ENCODE measurements around the gene APPL1. TPM values are rescaled to one million over a fixed set of nuclear protein-coding genes. Genes with fewer than 3 reads are reported as not detected.

APPL1 gene
- total and polyA plus RNA-seq, 2 experiments from 2014 or later = 31.9 to 54.0 TPM

DNA sequence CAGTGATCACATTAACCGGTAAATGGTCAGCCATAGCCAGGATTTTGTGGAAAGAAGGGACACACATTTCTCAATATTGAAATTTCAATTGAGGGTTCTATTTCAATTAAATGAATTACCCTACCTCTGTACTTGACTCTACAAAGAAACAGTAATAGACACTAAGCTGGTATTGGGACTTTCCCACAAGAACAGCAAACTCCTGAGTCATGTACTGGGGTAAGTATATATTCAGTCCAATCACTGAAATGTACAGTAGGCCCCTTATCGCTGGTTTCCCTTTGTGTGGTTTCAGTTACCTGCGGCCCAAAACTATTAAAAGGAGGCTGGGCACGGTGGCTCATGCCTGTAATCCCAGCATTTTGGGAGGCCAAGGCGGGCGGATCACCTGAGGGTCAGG lies 47.3 kb downstream of the APPL1 start:
- Histone ChIP-seq H3K9me3 (ENCODE audit: low read depth) (no peaks in the 10 kb centered on the region), H2AFZ (no peak overlapping the region), H3K27ac (no peak overlapping the region), H3K27me3 (no peaks in the 10 kb centered on the region), H3K4me1 (ENCODE audit: insufficient read depth) (no peaks in the 10 kb centered on the region), H4K20me1 (ENCODE audit: insufficient read depth, poor library complexity, severe bottlenecking) (no peaks in the 10 kb centered on the region), H3K4me3 (no peak overlapping the region), H3K79me2 (no peaks in the 10 kb centered on the region), H3K4me2 (no peak overlapping the region), H3K9me2 (replicated peaks; ENCODE audit: insufficient read depth) (no peaks in the 10 kb centered on the region), H3K36me3 (replicated peaks; ENCODE audit: insufficient read depth, low read depth) (no peaks in the 10 kb centered on the region)
- WGBS (ENCODE audit: low lambda C conversion rate, missing lambda C conversion rate) = over 99% methylated on average over 6 of the region's 6 CpGs
- no peak for TF ChIP-seq EZH2 (IDR thresholded peaks at IDR 0.05; ENCODE audit: borderline replicate concordance)
- no peak for TF ChIP-seq EZH2phosphoT487 (IDR thresholded peaks at IDR 0.05; ENCODE audit: low read depth, severe bottlenecking, unreplicated experiment)
- TF ChIP-seq, protein P1, sequence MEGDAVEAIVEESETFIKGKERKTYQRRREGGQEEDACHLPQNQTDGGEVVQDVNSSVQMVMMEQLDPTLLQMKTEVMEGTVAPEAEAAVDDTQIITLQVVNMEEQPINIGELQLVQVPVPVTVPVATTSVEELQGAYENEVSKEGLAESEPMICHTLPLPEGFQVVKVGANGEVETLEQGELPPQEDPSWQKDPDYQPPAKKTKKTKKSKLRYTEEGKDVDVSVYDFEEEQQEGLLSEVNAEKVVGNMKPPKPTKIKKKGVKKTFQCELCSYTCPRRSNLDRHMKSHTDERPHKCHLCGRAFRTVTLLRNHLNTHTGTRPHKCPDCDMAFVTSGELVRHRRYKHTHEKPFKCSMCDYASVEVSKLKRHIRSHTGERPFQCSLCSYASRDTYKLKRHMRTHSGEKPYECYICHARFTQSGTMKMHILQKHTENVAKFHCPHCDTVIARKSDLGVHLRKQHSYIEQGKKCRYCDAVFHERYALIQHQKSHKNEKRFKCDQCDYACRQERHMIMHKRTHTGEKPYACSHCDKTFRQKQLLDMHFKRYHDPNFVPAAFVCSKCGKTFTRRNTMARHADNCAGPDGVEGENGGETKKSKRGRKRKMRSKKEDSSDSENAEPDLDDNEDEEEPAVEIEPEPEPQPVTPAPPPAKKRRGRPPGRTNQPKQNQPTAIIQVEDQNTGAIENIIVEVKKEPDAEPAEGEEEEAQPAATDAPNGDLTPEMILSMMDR (IDR thresholded peaks at IDR 0.05; ENCODE audit: poor library complexity) = no peak
- DNase-seq (ENCODE audit: low spot score) = no peak

DNA sequence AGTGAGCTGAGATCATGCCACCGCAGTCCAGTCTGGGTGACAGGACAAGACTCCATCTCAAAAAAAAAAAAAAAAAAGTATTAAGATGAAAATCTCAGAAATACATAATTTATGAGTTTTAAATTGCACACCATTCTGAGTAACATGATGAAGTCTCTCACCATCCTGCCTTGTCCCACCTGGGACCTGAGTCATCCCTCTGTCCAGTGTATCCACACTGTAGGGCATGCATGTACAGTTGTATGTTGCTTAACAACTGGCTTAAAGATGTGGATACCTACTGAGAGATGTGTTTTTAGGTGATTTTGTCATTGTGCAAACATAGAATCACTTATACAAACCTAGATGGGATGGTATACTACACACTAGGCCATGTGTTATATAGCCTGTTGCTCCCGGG lies 47.9 kb downstream of the APPL1 start:
- Histone ChIP-seq H3K36me3 (replicated peaks; ENCODE audit: insufficient read depth, low read depth) (no peaks in the 10 kb centered on the region), H3K79me2 (no peaks in the 10 kb centered on the region), H3K9me2 (replicated peaks; ENCODE audit: insufficient read depth) (no peaks in the 10 kb centered on the region), H3K4me3 (no peak overlapping the region), H3K27ac (no peak overlapping the region), H3K27me3 (no peaks in the 10 kb centered on the region), H3K9me3 (ENCODE audit: low read depth) (no peaks in the 10 kb centered on the region), H2AFZ (no peak overlapping the region), H3K4me1 (ENCODE audit: insufficient read depth) (no peaks in the 10 kb centered on the region), H4K20me1 (ENCODE audit: insufficient read depth, poor library complexity, severe bottlenecking) (no peaks in the 10 kb centered on the region), H3K4me2 (no peak overlapping the region)
- 96% methylated on average over 2 of the region's 2 CpGs for WGBS (ENCODE audit: low lambda C conversion rate, missing lambda C conversion rate)
- TF ChIP-seq EZH2phosphoT487 (IDR thresholded peaks at IDR 0.05; ENCODE audit: low read depth, severe bottlenecking, unreplicated experiment) = no peak
- TF ChIP-seq EZH2 (IDR thresholded peaks at IDR 0.05; ENCODE audit: borderline replicate concordance) = no peak
- TF ChIP-seq, protein P1 (IDR thresholded peaks at IDR 0.05; ENCODE audit: poor library complexity) = no peak
- DNase-seq (ENCODE audit: low spot score) = no peak

DNA sequence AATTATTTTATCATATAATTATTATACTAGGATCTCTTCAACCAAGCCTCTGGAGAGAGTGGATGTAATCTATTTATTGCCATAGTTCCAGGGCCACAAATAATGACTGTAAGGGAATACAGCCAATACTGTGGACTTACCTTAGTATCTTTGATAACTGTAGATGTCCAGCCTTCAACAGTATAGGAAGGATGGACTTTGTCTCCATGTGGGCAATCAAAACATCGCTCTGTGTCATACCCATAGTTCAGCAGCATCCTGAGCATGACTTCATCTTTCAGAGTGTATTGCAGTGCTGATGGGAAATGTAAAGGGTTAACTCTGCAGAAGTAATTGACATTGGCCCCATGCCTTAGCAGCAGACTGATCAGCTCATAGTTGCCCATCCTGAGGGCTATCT lies 50.7 kb downstream of the APPL1 start:
- Histone ChIP-seq H3K9me3 (ENCODE audit: low read depth) (no peaks in the 10 kb centered on the region), H3K27me3 (no peaks in the 10 kb centered on the region), H4K20me1 (ENCODE audit: insufficient read depth, poor library complexity, severe bottlenecking) (no peaks in the 10 kb centered on the region), H3K27ac (no peak overlapping the region), H3K4me3 (no peak overlapping the region), H3K4me2 (no peak overlapping the region), H3K9me2 (replicated peaks; ENCODE audit: insufficient read depth) (no peaks in the 10 kb centered on the region), H3K4me1 (ENCODE audit: insufficient read depth) (no peaks in the 10 kb centered on the region), H3K79me2 (no peaks in the 10 kb centered on the region), H2AFZ (no peak overlapping the region), H3K36me3 (replicated peaks; ENCODE audit: insufficient read depth, low read depth) (no peaks in the 10 kb centered on the region)
- TF ChIP-seq EZH2 (IDR thresholded peaks at IDR 0.05; ENCODE audit: borderline replicate concordance) (no peak), EZH2phosphoT487 (IDR thresholded peaks at IDR 0.05; ENCODE audit: low read depth, severe bottlenecking, unreplicated experiment) (no peak)
- TF ChIP-seq, protein P1 (IDR thresholded peaks at IDR 0.05; ENCODE audit: poor library complexity) = no peak
- DNase-seq (ENCODE audit: low spot score) = peak; percentile 8
- WGBS (ENCODE audit: low lambda C conversion rate, missing lambda C conversion rate) = 95% methylated on average over 1 of the region's 1 CpG

DNA sequence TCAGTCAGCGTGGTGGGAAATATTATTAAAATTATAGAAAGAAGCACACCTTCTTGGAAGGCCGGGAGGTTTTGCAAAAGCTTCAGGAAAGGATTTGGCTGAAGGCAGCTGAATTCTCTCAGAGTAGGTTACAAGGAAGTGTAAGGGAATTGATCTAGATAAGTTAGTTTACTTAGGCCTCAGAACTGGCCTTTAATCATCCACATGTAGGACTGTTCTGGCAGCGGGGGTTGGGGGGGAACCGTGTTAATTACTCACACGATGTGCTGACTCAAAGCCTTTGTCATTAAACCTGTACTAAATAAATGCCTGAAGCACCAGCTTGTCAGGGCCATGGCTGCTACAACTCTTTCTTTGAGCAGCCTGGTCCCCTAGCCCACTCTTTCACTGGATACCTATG lies 52.2 kb downstream of the APPL1 start:
- H3K36me3 ChIP-seq (replicated peaks; ENCODE audit: insufficient read depth, low read depth) = no peaks in the 10 kb centered on the region
- WGBS (ENCODE audit: low lambda C conversion rate, missing lambda C conversion rate) = 91% methylated on average over 5 of the region's 5 CpGs
- no peaks in the 10 kb centered on the region for H4K20me1 ChIP-seq (ENCODE audit: insufficient read depth, poor library complexity, severe bottlenecking)
- no peaks in the 10 kb centered on the region for H3K9me3 ChIP-seq (ENCODE audit: low read depth)
- no peaks in the 10 kb centered on the region for H3K79me2 ChIP-seq
- H3K4me3 ChIP-seq = no peak overlapping the region
- H2AFZ ChIP-seq = no peak overlapping the region
- TF ChIP-seq EZH2 (IDR thresholded peaks at IDR 0.05; ENCODE audit: borderline replicate concordance) (no peak), EZH2phosphoT487 (IDR thresholded peaks at IDR 0.05; ENCODE audit: low read depth, severe bottlenecking, unreplicated experiment) (no peak)
- TF ChIP-seq, protein P1 (IDR thresholded peaks at IDR 0.05; ENCODE audit: poor library complexity) = no peak
- H3K4me1 ChIP-seq (ENCODE audit: insufficient read depth) = no peaks in the 10 kb centered on the region
- H3K27ac ChIP-seq = no peak overlapping the region
- DNase-seq (ENCODE audit: low spot score) = peak; percentile 14
- no peak overlapping the region for H3K4me2 ChIP-seq
- no peaks in the 10 kb centered on the region for H3K9me2 ChIP-seq (replicated peaks; ENCODE audit: insufficient read depth)
- no peaks in the 10 kb centered on the region for H3K27me3 ChIP-seq

Measured in hepatocyte (in vitro differentiated cells).